Bronchial epithelial cell (primary cell): ENCODE results near the gene PAK1. TPM values are rescaled to one million over a fixed set of nuclear protein-coding genes. Genes with fewer than 3 reads are reported as not detected.

Source experiments
- DNase-seq: peaks from one replicate; pipeline ENCODE4 v3.0.0-alpha.2; 2010; ENCODE audit warnings: low read depth
- FAIRE-seq: peaks from 2 replicates; lab custom pipeline; 2011; peaks lifted over from hg19 to GRCh38; lab: Jason Lieb, UNC
- H3K27me3 ChIP-seq: 2 replicates; pipeline ENCODE4 v1.5.1; 2011; ENCODE audit warnings: low read length; ENCODE audit not compliant: control insufficient read depth, insufficient read depth
- H3K36me3 ChIP-seq: 2 replicates; pipeline ENCODE4 v1.5.1; 2011; ENCODE audit warnings: low read length; ENCODE audit not compliant: control insufficient read depth, insufficient read depth
- H3K4me3 ChIP-seq: 2 replicates; pipeline ENCODE4 v1.5.1; 2011; ENCODE audit warnings: mild to moderate bottlenecking, low read depth, low read length, control low read depth
- CTCF ChIP-seq: IDR thresholded peaks from 2 replicates; pipeline ENCODE4 v1.5.1; 2011; ENCODE audit warnings: mild to moderate bottlenecking, moderate library complexity, low read length, control low read depth, inconsistent platforms; ENCODE audit not compliant: insufficient read depth, severe bottlenecking
- total RNA-seq: library from RNA; depleted of rRNA; stranded (reverse); fragments of >200 nt; gene quantifications from 2 replicates; pipeline ENCODE4 v1.2.1, GENCODE V29; 2014

The PAK1 gene
- total RNA-seq, 1 donor from 2014 or later: 35.8 TPM

GRCh38 chr11:77446911-77447629, 26.8 kb downstream of the PAK1 start:
- DNase-seq (peak; percentile 67), FAIRE-seq (no peak)
- H3K27me3 ChIP-seq: no peaks in the 10 kb centered on the region
- TF ChIP-seq CTCF: no peak
- H3K4me3 ChIP-seq: no peak overlapping the region
- H3K36me3 ChIP-seq: no peaks in the 10 kb centered on the region

GRCh38 chr11:77444261-77444660, 29.6 kb downstream of the PAK1 start:
- no peak for TF ChIP-seq CTCF
- DNase-seq: no peak
- no peak for FAIRE-seq
- no peaks in the 10 kb centered on the region for H3K36me3 ChIP-seq
- no peaks in the 10 kb centered on the region for H3K27me3 ChIP-seq
- no peak overlapping the region for H3K4me3 ChIP-seq

- H3K36me3 ChIP-seq: no peaks in the 10 kb centered on the region
- TF ChIP-seq CTCF: no peak
- FAIRE-seq: no peak
- DNase-seq: no peak
- H3K4me3 ChIP-seq: no peak overlapping the region
- H3K27me3 ChIP-seq: no peaks in the 10 kb centered on the region
Measured at GRCh38 chr11:77442394-77443053, 31.4 kb downstream of the PAK1 start.

- no peak for TF ChIP-seq CTCF
- H3K36me3 ChIP-seq: no peaks in the 10 kb centered on the region
- FAIRE-seq: no peak
- H3K27me3 ChIP-seq: no peaks in the 10 kb centered on the region
- no peak for DNase-seq
- H3K4me3 ChIP-seq: no peak overlapping the region
Measured at GRCh38 chr11:77441426-77441825, 32.5 kb downstream of the PAK1 start.

- FAIRE-seq: no peak
- no peak for DNase-seq
- Histone ChIP-seq H3K36me3 (no peaks in the 10 kb centered on the region), H3K4me3 (no peak overlapping the region), H3K27me3 (no peaks in the 10 kb centered on the region)
- no peak for TF ChIP-seq CTCF
Measured at GRCh38 chr11:77440678-77441077, 33.2 kb downstream of the PAK1 start.
